ENCODE results near the gene ASB18.

ASB18 gene

DNA sequence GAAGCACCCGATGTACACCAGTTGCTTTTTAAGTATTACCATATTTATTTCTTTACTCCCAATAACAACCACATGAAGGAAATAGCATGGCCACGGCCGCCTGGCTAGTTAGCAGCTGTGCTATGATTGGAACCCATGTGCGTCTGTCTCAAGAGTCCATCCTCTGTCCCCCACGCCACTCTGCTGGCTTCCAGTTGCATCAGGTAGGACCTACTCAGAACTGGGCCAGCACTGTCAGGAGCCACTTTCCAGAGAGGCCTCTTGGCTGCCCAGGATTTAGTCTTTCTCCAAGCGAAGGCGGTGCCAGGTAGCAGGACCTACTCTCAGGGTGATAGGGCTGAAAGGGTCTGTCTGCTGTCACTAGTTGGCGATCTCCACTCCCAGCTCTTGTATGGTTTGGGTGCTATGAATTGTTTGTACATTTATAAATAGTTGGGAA, 22.1 kb downstream of the ASB18 start:
- DNase-seq (ENCODE audit: low read depth in 1 of 2, low spot score in 1 of 2), result no peak

DNA sequence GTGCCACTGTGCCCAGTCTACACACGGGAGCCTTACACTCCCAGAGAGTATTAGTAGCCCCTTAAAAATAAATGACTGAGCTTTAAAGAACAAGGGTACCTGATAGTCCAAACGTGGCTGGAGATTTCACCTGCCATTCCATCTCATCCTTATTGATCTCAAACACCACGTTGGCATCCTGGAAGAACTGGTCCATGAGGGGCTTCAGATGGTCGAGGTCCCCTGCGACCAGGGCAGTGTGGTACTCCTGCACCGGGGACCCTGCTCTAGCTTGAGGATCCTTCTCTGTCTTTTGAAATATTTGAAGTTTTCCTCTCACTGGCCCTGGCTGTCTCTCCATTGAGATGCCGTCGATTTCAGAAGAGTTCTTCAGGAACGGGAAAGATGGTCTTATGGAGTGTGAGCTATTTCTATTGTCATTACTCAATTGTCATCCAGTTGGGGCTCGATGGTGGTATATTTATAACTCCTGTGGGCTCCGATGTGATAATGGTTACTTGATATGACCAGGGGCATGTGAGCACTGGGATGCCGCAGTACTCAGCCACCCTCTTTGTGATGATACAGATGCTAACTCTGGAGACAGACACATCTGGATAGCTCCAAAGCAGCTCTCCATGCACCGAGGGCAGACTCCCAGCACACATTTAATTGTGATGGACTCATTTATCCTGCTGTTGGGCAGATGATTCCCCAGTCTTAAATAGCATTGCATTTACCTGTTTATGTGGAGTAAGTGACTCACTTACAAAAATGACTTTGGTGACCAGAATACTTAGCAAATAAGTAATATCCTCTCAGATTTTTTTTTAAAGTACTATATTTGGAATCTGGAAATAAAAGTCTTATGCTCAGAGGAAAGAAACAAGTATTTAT, 22.8 kb downstream of the ASB18 start:
- DNase-seq (ENCODE audit: low read depth in 1 of 2, low spot score in 1 of 2), result no peak

DNA sequence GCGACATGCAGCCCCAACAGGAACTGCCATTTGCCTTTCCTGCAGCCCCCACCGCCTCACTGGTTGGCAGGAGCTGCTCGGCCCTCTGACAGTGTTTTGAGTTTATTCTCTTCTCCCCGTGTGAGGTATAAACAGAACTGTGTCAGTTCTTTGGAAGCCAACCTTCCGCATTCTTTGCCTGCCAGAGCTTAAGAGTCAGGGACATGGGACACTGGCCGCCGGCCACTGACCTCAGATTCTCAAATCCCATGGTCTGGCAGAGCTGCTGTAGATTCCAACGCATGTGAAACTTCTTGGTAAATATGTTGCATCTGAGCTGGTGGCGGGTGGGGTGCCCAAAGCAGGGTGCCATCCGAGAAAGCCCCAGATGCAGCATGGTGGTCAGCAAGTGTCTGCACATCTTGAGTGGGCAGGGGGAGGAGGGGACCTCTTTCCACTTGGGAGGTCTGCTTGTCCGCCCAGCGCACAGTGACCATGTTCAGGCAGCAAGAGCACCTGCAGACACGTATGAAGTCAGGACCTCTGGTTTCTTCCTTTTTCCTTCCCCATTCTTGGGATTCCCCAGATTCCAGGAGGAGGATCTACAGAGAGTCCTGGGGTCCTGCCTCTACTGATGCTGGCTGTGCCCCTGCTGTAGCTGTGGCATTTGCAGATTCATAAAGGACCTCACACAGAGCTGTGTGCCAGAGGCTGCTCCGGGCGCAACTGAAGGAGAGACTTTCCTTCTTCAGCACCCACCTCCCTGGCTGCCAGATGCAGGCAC, 23.8 kb downstream of the ASB18 start:
- DNase-seq (ENCODE audit: low read depth in 1 of 2, low spot score in 1 of 2), result no peak

DNA sequence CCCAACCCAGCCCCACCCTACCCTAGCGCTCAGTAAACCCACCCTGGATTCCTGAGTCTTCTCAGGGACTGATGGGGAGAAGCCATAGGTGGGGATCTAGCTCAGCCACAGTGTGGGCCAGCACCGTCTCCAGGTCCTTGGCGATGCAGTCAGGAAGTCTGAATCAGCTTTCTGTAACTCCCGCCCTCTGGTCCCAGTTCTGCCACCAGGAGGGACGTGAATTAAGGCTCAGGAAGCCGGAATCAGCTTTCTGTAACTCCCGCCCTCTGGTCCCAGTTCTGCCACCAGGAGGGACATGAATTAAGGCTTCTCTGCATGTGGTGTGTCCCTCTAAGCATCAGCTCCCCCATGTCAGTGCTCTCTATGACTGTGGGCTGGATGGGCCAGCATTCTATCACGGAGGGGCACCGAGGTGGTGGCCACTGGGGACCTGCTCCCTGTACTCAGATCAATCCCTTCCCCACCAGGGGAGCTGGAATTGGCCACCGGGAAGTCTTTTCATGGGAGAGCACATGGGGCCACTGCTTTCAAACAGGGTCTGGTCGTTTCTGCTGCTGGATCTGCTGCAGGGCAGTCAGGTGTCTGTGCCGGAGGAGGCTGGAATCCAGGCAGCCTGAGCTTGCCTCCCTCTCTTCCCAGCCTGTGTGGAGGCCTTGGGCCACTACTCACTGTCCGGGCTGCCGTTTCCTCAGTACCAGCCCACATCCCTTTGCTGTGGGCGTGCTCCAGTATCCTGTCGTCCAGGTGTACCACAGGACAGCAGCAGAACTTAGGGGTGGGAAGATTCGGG, 24.7 kb downstream of the ASB18 start:
- no peak for DNase-seq (ENCODE audit: low read depth in 1 of 2, low spot score in 1 of 2)

DNA sequence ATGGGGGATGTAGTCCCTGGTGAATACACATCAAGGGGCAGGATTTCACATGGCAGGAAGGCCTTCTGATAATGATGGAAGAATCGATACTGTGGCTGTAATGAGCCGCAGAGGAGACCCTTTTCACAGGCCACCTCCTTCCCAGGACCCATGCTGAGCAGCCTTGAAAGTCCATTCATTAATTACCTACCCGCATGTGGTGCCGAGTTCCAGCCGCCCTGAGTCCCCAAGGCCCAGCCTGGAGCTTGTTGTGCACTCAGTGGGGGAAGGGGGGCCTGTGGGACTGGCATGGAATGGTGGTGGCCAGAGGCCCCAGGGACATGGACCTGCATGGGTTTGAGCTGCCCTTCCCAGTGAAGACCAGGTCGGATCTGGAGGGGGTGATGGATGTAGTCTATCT, 25.5 kb downstream of the ASB18 start:
- no peak for DNase-seq (ENCODE audit: low read depth in 1 of 2, low spot score in 1 of 2)

DNA sequence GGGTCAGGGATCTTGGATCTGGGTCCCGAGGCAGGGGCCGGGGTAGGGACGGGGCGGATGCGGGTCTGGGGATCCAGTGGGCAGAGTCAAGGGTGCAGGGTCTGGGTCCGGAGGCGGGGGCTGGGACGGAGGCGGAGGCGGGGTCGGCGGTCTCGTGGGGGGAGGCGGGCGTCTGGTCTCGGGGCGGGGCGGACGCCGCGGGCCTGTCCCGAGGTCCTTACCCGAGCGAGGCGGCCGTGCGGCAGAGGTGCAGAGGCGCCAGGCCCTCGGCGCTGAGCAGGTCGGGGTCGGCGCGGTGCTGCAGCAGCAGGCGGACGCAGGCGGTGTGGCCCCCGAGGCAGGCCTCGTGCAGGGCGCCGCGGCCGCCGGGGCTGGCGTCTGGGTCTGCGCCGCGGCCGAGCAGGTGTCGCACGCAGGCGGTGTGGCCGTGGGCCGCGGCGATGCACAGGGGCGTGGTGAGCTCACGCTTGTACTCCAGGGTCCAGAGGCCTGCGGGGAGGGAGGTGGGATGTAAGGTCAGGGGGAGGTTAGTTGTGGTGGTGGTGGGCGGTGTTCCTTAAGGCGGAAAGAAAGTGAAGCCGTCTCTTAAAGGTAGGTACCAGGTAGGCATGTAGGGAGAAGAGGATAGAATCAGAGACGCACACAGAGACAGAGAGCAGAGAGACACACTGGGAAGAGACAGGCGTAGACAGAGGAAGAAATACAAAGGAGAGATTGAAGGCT, 26.6 kb downstream of the ASB18 start:
- DNase-seq (ENCODE audit: low read depth in 1 of 2, low spot score in 1 of 2), result no peak

DNA sequence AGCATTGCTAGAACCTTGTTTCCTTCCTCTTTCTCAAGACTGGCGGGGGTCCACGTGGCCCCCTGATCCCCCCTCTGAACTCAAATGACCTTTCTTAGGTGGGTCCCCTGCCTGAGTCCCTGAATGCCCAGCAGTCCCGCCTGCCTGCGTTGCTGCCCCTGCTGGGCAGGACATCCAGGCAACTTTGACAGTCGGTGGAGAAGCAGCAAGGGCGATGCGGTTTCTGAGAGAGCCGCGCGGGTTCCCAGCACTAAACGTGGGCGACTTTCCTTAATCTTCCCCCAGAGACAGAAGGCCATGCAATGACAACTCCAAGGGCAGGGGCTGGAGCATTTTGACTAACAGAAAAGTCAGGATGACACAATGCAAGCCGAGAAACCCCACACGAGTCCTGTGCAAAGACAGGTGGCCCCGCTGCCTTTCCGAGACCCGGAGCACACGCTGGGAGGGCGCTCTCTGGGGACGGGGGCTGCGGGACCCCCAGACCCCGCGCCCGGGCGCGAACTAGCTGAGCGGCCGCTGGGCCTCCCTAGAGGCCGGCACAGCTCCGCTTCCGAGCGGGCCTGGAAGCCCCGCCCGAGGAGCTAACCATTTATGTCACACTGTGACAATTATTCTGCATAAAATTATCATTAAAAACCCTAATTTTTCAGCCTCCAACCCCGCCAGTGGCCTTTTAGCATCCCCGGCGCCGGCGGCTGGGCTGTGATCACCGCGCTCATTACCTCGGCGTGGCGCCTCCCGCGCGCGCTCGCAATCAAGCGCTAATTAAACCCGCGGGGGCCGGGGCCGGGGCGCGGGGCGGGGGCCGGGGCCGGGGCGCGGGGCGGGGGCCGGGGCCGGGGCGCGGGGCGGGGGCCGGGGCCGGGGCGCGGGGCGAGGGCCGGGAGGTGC, 27.4 kb downstream of the ASB18 start:
- DNase-seq (ENCODE audit: low read depth in 1 of 2, low spot score in 1 of 2), result no peak

DNA sequence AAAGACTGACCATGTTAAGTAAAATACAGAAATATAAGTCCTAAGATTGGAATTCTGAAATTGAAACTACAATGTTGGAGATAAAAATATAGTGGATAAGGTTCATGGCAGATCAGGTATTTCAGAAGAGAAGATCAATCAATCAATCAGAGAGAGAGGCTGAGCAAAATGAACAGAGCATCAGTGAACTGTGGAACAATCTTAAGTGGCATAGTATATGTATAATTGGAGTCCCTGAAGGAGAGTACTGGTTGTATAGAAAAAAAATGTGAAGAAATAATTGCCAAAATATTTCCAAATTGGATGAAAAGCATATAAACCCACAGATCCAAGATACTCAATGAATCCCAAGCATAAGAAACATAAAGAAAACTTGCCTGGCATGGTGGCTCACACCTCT, 35.0 kb downstream of the ASB18 start:
- no peak for DNase-seq (ENCODE audit: low read depth in 1 of 2, low spot score in 1 of 2)

DNA sequence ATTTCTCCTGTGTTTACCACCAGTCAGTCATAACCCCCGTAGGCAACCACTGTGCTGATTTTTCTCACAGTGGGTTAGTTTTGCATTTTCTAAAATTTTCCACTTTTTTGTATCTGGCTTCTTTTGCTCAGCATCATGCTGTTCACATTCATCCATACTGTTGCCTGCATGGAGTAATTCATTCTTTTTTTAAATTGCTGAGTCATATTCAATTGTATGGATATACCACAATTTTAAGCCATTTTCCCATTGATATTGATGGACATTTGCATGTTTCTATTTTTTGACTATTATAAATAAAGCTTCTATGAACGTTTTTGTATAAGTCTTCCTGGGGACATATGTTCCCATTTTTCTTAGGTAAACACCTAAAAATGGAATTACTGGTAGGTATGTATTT, 40.5 kb downstream of the ASB18 start:
- no peak for DNase-seq (ENCODE audit: low read depth in 1 of 2, low spot score in 1 of 2)

DNA sequence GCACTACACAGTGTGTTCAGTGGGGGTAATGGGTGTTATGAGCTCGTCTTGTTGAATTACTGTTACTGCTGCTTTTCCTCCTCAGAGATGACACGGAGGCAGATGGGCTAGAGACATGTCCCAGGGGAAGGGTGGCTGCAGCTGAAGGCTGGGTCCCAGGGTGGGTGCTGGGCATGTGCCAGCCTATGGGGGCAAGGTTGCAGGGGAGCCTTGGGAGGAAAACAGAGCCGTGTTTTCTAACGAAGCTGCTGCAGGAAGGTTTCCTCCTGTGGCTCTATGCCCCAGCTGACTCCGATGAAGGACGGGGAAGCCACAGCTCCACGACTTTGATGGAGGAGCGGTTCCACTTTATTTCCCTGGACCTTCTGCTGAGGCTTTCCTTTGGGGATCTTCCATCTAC, 42.4 kb downstream of the ASB18 start:
- no peak for DNase-seq (ENCODE audit: low read depth in 1 of 2, low spot score in 1 of 2)

DNA sequence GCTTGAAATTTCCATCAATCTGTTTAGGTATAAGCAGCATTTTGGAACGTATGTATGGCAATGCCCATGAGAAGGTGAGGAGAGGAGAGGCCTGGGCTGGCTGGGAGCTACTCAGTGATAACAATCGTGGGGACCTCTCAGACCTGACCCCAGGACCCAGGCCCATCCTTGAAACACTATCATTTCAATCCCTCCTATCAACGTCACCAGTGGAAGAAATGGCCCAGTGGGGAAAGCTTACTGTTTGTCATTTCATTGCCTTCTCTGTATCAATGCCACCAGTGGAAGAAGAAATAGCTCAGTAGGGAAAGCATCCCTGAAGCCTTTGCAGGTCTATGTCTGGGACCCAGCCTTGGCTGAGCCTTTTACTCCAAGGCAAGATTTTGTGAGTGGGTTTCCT, 44.8 kb downstream of the ASB18 start:
- no peak for DNase-seq (ENCODE audit: low read depth in 1 of 2, low spot score in 1 of 2)

DNA sequence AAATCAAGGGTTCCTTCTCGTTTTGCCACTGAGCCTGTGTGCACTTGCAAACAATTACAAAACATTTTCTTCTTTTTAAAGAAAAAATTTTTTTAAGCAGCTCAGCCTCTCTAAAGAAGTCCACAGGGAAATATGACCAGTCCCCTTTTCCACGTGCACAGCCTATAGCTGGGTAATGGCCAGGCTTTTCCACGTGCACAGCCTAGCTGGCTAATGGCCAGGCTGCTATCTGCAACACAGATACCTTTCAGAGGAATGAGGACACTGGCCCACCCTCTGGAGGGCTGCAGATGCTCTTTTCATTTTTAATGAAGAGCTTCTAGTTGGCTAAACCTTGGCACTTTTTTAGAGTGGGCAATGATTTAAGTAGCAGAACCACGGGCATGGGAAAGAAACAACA, 46.3 kb downstream of the ASB18 start:
- DNase-seq (ENCODE audit: low read depth in 1 of 2, low spot score in 1 of 2), result no peak

DNA sequence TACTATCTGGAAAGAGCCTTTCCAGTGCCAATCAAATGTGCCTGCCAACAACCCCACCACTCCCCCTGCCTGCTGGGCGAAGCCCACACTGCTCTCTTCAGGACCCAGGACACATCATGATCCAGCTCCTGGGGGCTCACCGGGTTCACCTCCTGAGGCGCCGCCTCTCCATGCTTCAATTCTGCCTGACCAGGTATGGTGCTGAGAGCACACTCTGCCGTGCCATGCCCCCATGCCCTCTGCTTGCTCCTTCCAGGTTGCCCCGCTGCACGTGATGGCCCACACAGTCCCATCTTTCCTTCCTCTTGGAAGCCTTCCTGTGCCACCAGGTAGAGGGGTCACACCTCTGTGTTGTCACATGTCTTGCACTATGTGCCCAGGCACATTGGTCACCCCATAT, 47.5 kb downstream of the ASB18 start:
- DNase-seq (ENCODE audit: low read depth in 1 of 2, low spot score in 1 of 2), result no peak

DNA sequence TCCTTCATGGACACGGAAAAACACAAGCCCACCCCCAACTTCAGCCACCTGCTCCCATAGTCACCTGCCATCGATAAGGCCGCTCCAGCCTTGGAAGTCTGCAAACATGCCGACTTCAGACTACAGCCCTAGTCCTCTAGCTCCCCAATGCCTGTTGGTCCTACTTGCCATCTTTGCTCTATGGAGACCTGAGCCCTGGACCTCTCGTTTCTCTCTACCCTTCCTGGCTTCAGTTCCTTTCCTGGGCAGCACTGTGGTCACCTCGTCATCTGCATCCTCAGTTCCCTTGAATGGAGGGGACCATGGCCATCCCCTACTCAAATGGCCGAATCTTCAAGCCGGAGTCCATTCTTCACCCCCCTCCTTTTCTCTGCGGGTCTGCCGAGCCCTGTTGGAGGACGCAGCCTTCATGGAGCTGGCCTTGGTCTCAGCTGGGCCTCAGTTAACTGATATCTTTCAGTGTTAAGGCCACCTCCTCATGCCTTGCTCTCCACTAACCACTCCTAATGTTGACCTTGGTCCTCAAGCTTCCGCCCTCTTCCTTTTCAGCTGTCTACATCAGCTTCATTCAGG, 48.4 kb downstream of the ASB18 start:
- DNase-seq (ENCODE audit: low read depth in 1 of 2, low spot score in 1 of 2), result no peak

DNA sequence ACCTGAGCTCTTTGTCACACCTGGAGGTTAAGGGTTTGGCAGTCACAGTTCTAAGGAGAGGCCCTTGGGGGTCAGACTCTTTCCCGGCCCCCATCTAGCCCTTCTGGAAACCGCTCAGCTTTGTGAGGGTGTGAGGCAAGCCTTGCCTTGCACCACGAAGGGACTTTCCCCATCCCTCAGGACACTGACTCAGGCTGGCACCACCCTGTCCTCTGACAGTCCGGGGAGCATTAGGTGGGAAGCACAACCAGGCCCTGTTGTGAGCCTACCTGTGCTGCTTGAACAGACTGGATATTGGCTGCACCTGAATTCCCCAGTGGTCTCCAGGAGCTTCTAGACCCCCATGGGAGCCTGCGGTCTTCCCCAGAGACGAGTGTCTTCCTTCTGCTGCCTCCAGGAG, 49.0 kb downstream of the ASB18 start:
- DNase-seq (ENCODE audit: low read depth in 1 of 2, low spot score in 1 of 2), result no peak

DNA sequence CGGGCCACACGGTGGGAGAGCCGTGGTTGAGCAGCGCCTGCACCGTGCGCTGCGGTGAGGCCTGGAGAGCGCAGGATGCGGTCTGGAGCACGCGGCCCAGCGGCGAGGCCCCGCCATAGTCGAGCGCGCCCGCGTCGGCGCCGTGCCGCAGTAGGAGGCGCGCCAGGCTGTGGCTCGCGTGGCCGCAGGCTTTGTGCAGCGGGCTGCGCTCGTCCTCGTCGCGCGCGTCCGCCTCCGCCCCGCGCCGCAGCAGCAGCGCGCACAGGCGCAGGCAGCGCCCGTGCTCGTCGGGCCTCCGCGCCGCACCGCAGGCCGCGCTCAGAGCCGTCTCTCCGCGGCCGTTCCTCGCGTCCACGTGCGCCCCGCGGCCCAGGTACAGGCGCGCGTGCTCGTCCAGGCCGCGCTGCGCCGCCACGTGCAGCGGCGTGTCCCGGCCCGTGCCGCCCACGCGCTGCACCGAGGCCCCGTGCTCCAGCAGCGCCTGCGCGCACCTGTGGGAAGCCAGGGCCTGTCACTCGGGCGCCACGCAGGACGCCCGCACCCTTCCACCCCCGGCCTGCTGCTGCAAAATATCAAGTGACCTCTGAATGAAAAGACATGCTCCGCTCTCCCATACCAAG, 49.7 kb downstream of the ASB18 start:
- DNase-seq (ENCODE audit: low read depth in 1 of 2, low spot score in 1 of 2), result no peak

DNA sequence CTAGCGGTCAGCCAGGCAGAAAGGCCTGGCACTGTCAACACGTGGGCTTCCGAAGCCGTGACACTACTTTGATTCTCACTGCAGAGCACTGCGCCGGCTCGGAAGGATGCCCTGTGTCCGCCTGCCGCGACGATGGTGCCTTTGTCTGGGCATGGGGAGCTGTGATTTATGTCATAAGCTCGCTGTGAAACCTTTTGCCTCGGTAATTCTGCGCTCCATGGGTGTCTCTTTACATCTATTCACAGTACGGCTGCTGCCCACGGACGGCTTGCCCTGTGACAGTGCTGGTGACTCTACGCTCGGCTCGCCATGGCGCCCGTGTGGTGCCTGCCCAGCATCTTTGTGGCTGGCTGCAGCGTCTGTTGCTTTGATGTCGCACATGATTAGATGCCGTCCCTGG, 52.9 kb downstream of the ASB18 start:
- no peak for DNase-seq (ENCODE audit: low read depth in 1 of 2, low spot score in 1 of 2)

DNA sequence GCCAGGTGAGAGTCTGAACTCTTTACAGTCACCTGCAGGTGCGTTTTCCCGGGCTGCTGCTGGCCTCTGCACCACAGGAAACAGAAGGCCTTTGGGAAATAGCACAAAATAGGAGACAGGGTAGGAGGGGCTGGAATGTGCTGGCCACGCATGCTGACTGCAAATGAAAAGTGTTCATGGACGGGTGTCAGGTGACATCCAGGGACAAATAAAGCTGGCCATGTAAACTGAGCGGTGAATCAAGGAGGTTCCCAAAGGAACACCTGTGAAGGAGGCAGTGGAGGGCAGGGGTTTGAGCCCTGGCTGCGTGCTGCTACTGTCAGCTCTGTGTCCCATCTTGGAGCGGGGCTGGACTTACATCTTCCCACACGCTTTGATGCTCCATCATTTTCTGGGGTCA, 53.7 kb downstream of the ASB18 start:
- no peak for DNase-seq (ENCODE audit: low read depth in 1 of 2, low spot score in 1 of 2)

DNA sequence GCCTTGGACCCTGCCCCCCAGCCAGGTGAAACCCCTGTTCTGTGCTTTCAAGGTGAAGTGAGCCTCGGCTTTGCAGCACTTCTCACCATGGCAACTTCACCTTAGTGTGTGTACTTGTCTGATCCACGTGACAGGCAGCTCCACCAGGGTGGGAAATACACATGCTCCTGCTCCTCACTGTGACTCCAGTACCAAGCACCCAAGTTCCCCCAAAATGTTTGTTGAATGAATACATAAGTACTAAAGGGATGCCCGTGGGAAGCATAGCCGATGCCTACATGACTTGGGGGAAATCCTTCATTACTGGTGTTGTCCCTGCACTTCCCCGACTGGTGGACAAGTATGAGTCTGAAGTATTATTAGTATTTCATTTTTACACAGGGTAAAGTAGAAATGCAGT, 54.2 kb downstream of the ASB18 start:
- DNase-seq (ENCODE audit: low read depth in 1 of 2, low spot score in 1 of 2), result no peak
